Uterus (tissue), 2 donors: ENCODE data around the gene ANKRD11.

Experiments used
- CTCF ChIP-seq, 4 experiments: fragments of 200-600 bp in 2 of 4; fragments of 450-650 bp in 2 of 4; sonication (generic) in 2 of 4; IDR thresholded peaks; one replicate each; pipeline ENCODE4 v1.5.1; 2016 to 2019; ENCODE audit warnings: antibody characterized with exemption in 4 of 4, mild to moderate bottlenecking in 2 of 4, moderate library complexity in 1 of 4
- POLR2A ChIP-seq, 2 donors: fragments of 450-650 bp; IDR thresholded peaks; one replicate each; pipeline ENCODE4 v1.6.1; 2016; ENCODE audit warnings: antibody characterized with exemption in 2 of 2, mild to moderate bottlenecking in 1 of 2, moderate library complexity in 1 of 2

GRCh38 chr16:89243664-89244063 lies 246.7 kb downstream of the ANKRD11 start:
- no peak for TF ChIP-seq POLR2A (IDR thresholded peaks at IDR 0.05)
- no peak for TF ChIP-seq CTCF (IDR thresholded peaks at IDR 0.05)
